Tibial nerve (tissue), 4 donors: ENCODE measurements around the gene ACSL5.

Source experiments
- EP300 ChIP-seq, 2 donors: sonication (generic); formaldehyde crosslinking; IDR thresholded peaks; one replicate each; pipeline ENCODE4 v1.6.1; 2017; ENCODE audit warnings: antibody characterized with exemption in 2 of 2, mild to moderate bottlenecking in 1 of 2
- POLR2A ChIP-seq, 2 donors: fragments of 450-650 bp; IDR thresholded peaks; one replicate each; pipeline ENCODE4 v1.6.1; 2017; ENCODE audit warnings: antibody characterized with exemption in 2 of 2, mild to moderate bottlenecking in 2 of 2, moderate library complexity in 2 of 2
- TF ChIP-seq, protein P1 (sequence below), 5 experiments: fragments of 200-600 bp in 3 of 5; fragments of 450-650 bp in 2 of 5; sonication (generic) in 3 of 5; IDR thresholded peaks; one replicate each; pipeline ENCODE4 v1.5.1; 2016 to 2019; ENCODE audit warnings: antibody characterized with exemption in 5 of 5, mild to moderate bottlenecking in 3 of 5, moderate library complexity in 2 of 5

DNA sequence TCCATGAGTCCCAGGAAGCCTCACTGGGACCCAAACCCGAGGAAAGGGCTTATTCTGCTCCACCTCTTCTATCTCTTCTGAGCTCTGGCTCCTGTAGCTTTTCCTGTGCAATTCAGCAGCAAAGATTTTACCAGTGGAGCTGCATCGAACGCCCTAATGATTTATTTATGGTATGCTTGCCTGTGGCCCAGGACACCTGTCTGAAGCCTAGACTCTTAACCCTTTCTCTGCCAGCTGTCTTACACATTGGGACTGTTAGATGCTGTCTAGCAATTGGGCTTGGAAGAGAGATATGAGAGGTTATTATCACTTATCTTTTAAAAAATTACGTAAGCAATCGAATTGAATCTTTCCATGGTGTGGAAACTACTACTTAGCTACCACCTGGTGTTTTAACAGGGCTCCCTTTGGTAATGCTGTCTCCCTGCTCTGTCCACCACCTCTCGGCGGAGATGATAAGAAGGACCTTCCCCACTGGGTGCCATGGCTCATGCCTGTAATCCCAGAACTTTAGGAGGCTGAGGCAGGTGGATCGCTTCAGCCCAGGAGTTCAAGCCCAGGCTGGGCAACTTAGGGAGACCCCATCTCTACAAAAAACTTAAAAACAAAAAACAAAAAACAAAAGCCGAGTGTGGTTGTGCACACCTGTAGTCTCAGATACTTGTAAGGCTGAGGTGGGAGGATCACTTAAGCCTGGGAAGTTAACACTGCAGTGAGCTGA, 8.8 kb downstream of the ACSL5 start:
- TF ChIP-seq, protein P1, sequence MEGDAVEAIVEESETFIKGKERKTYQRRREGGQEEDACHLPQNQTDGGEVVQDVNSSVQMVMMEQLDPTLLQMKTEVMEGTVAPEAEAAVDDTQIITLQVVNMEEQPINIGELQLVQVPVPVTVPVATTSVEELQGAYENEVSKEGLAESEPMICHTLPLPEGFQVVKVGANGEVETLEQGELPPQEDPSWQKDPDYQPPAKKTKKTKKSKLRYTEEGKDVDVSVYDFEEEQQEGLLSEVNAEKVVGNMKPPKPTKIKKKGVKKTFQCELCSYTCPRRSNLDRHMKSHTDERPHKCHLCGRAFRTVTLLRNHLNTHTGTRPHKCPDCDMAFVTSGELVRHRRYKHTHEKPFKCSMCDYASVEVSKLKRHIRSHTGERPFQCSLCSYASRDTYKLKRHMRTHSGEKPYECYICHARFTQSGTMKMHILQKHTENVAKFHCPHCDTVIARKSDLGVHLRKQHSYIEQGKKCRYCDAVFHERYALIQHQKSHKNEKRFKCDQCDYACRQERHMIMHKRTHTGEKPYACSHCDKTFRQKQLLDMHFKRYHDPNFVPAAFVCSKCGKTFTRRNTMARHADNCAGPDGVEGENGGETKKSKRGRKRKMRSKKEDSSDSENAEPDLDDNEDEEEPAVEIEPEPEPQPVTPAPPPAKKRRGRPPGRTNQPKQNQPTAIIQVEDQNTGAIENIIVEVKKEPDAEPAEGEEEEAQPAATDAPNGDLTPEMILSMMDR (IDR thresholded peaks at IDR 0.05): no peak
- TF ChIP-seq POLR2A (IDR thresholded peaks at IDR 0.05) (no peak), EP300 (IDR thresholded peaks at IDR 0.05) (no peak)
